ENCODE measurements around the gene MFNG. TPM values are rescaled to one million over a fixed set of nuclear protein-coding genes. Genes with fewer than 3 reads are reported as not detected.

MFNG gene
- total RNA-seq, 1 experiment from 2014 or later = 3.3 TPM

- H2BK5ac ChIP-seq (ENCODE audit: insufficient read length, low read length) = no peak overlapping the region
- no peak overlapping the region for H2AFZ ChIP-seq (ENCODE audit: low read length)
- H2AK5ac ChIP-seq (ENCODE audit: insufficient read length, low read length) = no peak overlapping the region
- H3K79me1 ChIP-seq (ENCODE audit: insufficient read depth, low read depth, low read length, poor library complexity, severe bottlenecking) = no peaks in the 10 kb centered on the region
- Mint-ChIP-seq H3K27me3 (ENCODE audit: low read depth) (peaks cover 16% of the 10 kb centered on the region), H3K9me3 (peaks cover 0 to 8% of the 10 kb centered on the region in 2 experiments; a peak in 3 of 5 replicates), H3K4me1 (peaks cover 12 to 32% of the 10 kb centered on the region in 2 experiments), H3K27ac (no peak overlapping the region), H3K36me3 (ENCODE audit: insufficient read depth in 1 of 3, low read depth in 3 of 3) (peaks cover 0 to 7% (median 0%) of the 10 kb centered on the region in 3 experiments; a peak in 3 of 7 replicates), H3K4me3 (no peak overlapping the region; a peak in 1 of 5 replicates)
- no peak overlapping the region for H3K56ac ChIP-seq (ENCODE audit: insufficient read length, low read depth, low read length)
- H3K4ac ChIP-seq (ENCODE audit: low read depth, low read length) = no peak overlapping the region
- no peaks in the 10 kb centered on the region for H3K27me3 ChIP-seq (ENCODE audit: insufficient read depth, low read length)
- H2BK15ac ChIP-seq (ENCODE audit: low read depth, low read length) = no peak overlapping the region
- H2BK20ac ChIP-seq (ENCODE audit: low read depth, low read length, poor library complexity, severe bottlenecking) = no peak overlapping the region
- no peak overlapping the region for H3K9ac ChIP-seq (ENCODE audit: extremely low read depth, insufficient read length, low read length)
- H3K27ac ChIP-seq (ENCODE audit: insufficient read length, low read depth, low read length) = no peak overlapping the region
- H3T11ph ChIP-seq (ENCODE audit: low read length) = no peak overlapping the region
- no peaks in the 10 kb centered on the region for H3K79me2 ChIP-seq (ENCODE audit: insufficient read depth, low read length)
- no peak overlapping the region for H3K18ac ChIP-seq (ENCODE audit: insufficient read length, low read depth, low read length)
- H3K4me1 ChIP-seq (ENCODE audit: insufficient read depth, low read length) = no peaks in the 10 kb centered on the region
- H3K4me2 ChIP-seq (ENCODE audit: insufficient read depth, insufficient read length, low read length) = no peak overlapping the region
- no peaks in the 10 kb centered on the region for H4K20me1 ChIP-seq (ENCODE audit: control insufficient read depth, insufficient read depth, insufficient read length)
- H3K9me3 ChIP-seq (ENCODE audit: control insufficient read depth, low read depth, low read length) = no peaks in the 10 kb centered on the region
- no peaks in the 10 kb centered on the region for H3K23me2 ChIP-seq (ENCODE audit: insufficient read length, low read depth, low read length, poor library complexity, severe bottlenecking)
- TF ChIP-seq CTCF (conservative IDR thresholded peaks at IDR 0.05) = no peak
- no peak overlapping the region for H2BK12ac ChIP-seq (ENCODE audit: insufficient read length, low read depth, low read length)
- H4K91ac ChIP-seq (ENCODE audit: insufficient read length, low read depth, low read length) = no peak overlapping the region
- no peak for DNase-seq
- no peak overlapping the region for H3K23ac ChIP-seq (ENCODE audit: insufficient read length, low read depth, low read length)
- no peak overlapping the region for H4K8ac ChIP-seq (replicated peaks; ENCODE audit: insufficient read length, low read depth, low read length)
- no peak overlapping the region for H4K5ac ChIP-seq (ENCODE audit: insufficient read length, low read depth, low read length)
- no peak overlapping the region for H3K14ac ChIP-seq (ENCODE audit: insufficient read depth, low read length)
- no CpG with 5 or more reads among the region's 17 CpGs for WGBS (ENCODE audit: extremely low coverage, insufficient read length, low lambda C conversion rate)
- no peak overlapping the region for H2BK120ac ChIP-seq (ENCODE audit: low read depth, low read length, poor library complexity, severe bottlenecking)
These were observed 29.8 kb downstream of the MFNG start for GRCh38 chr22:37456346-37456745.

Data from H9 (cell line).